ENCODE data around the gene CD101. TPM values are rescaled to one million over a fixed set of nuclear protein-coding genes. Genes with fewer than 3 reads are reported as not detected.

The CD101 gene
- total RNA-seq, 4 donors from 2014 or later: under 0.01 to 2.9 (median 0.59) TPM; not detected in 1

DNA sequence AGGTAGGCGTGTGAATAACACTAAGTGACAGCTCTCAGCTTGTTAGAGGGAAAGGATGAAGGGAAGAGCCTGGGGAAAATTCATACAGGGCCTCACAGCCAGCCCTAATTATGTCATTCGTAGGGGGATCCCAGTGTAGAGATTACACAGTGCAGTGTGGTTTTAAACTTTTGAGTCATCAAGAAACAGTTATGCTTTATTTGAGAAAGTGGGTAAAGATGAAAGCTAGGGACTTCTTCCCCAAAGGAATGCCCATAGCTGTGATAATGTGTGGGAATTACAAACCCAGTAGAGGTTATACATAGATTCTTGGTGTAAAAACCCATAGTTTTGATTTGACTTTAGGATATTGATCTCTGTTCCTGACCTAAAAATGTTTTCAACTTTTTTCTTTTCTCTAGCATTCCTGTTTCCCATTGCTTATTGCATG lies 60.4 kb downstream of the CD101 start:
- DNase-seq (ENCODE audit: low spot score in 2 of 2): no peak
- no peak overlapping the region for H3K4me3 ChIP-seq
- H3K27me3 ChIP-seq: no peaks in the 10 kb centered on the region
- WGBS, 2 donors: 64 to 77% methylated on average over 2 of the region's 2 CpGs
- peaks cover 0 to 15% (median 6%) of the 10 kb centered on the region in 4 donors for H3K4me1 ChIP-seq
- TF ChIP-seq, protein P1, sequence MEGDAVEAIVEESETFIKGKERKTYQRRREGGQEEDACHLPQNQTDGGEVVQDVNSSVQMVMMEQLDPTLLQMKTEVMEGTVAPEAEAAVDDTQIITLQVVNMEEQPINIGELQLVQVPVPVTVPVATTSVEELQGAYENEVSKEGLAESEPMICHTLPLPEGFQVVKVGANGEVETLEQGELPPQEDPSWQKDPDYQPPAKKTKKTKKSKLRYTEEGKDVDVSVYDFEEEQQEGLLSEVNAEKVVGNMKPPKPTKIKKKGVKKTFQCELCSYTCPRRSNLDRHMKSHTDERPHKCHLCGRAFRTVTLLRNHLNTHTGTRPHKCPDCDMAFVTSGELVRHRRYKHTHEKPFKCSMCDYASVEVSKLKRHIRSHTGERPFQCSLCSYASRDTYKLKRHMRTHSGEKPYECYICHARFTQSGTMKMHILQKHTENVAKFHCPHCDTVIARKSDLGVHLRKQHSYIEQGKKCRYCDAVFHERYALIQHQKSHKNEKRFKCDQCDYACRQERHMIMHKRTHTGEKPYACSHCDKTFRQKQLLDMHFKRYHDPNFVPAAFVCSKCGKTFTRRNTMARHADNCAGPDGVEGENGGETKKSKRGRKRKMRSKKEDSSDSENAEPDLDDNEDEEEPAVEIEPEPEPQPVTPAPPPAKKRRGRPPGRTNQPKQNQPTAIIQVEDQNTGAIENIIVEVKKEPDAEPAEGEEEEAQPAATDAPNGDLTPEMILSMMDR (IDR thresholded peaks at IDR 0.05): no peak
- TF ChIP-seq POLR2A (IDR thresholded peaks at IDR 0.05) (no peak), EP300 (IDR thresholded peaks at IDR 0.05) (no peak)
- no peak overlapping the region for H3K27ac ChIP-seq
- H3K9me3 ChIP-seq: no peaks in the 10 kb centered on the region
- peaks cover 0 to 5% (median 0%) of the 10 kb centered on the region in 3 donors for H3K36me3 ChIP-seq

DNA sequence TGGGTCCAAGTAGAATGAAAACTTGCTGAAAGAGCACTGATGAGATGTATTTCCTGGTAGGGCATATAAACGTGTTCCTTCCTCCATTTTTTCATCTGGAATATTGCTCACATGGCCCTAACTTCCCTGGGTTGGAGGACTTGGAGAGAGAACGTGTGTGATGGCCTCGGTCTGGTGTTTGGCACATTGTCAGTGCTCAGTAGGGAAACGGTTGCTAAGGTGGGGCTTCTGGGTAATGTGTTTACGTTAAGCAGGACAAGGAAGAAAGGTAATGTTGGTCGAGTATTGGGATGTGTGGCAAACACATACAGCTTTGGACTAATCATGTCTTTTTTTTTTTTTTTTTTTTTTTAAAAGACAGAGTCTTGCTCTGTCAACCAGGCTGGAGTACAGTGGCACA lies 64.8 kb downstream of the CD101 start:
- 65 to 80% methylated on average over 6 of the region's 6 CpGs for WGBS, 2 donors
- no peaks in the 10 kb centered on the region for H3K27me3 ChIP-seq
- TF ChIP-seq, protein P1 (IDR thresholded peaks at IDR 0.05): no peak
- no peak for TF ChIP-seq POLR2A (IDR thresholded peaks at IDR 0.05)
- TF ChIP-seq EP300 (IDR thresholded peaks at IDR 0.05): no peak

DNA sequence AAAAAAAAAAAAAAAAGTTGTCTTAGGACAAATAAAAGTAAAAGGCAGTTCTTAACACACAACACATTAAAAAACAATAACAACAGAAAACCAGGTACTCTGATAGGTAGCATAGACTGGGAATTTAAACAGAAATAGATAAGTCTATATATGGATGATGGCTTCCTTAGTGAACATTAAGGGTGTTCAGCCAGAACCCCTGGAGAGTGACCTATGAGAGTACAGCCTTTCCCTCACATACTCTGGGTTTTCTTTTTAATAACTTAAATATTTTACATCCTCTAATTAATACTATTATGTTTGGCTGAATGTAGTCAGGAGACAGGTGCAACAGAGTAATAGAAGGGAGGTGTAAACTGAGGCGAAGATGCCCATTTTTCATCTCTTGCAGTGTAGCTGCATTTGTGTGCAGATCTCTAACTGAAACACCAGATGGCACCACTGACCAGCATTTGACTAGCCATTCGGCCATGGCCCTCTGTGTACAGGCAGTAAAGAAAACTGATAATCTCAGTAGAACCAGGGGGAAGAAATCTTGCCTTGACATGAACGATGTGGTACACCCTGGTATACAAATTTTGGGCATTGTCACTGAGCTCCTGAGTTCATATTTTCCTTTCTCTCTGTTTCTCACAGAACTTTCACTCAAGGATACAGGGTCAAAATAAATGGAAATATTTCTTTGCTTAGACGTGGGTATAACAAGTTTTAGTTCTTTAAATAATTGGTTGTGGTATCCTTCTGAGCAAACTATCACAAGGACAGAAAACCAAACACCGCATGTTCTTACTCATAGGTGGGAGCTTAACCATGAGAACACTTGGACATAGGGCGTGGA lies 66.2 kb downstream of the CD101 start:
- Histone ChIP-seq H3K9me3 (no peaks in the 10 kb centered on the region), H3K4me3 (no peak overlapping the region), H3K27ac (no peak overlapping the region), H3K36me3 (peaks cover 0 to 5% (median 0%) of the 10 kb centered on the region in 3 donors), H3K4me1 (no peaks in the 10 kb centered on the region), H3K27me3 (no peaks in the 10 kb centered on the region)
- peak in 1 of 2 donors; percentile 31 for DNase-seq (ENCODE audit: low spot score in 2 of 2)
- TF ChIP-seq, protein P1 (IDR thresholded peaks at IDR 0.05): peak; percentile 55 to 82 (median 74)
- no peak for TF ChIP-seq POLR2A (IDR thresholded peaks at IDR 0.05)
- no peak for TF ChIP-seq EP300 (IDR thresholded peaks at IDR 0.05)
- WGBS, 2 donors: 56 to 57% methylated on average over 6 of the region's 6 CpGs

More for the DNA sequence above, 64.8 kb downstream of the CD101 start:
- Histone ChIP-seq H3K27ac (no peak overlapping the region), H3K9me3 (no peaks in the 10 kb centered on the region), H3K36me3 (peaks cover 0 to 5% (median 0%) of the 10 kb centered on the region in 3 donors), H3K4me3 (no peak overlapping the region), H3K4me1 (no peaks in the 10 kb centered on the region)
- DNase-seq (ENCODE audit: low spot score in 2 of 2): no peak

DNA sequence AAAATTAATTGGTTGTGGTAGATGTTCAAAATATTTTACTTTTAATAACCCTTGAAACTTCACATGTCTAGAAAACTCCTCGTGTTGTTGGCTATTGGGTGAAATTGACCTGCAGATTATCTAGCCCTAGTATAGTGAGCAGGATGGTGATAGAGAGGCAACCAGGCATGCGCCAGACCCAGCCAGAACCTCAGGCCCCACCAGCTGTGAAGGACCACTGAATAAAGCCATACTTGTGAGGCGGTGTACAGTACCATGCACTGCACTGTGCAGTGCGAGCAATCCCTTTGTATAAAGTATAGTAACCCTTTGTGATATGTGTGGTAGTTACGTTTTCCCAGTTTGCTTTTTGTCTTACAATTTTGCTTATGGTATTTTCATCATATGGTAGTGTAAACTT lies 67.0 kb downstream of the CD101 start:
- Histone ChIP-seq H3K9me3 (no peaks in the 10 kb centered on the region), H3K4me1 (no peaks in the 10 kb centered on the region), H3K27ac (no peak overlapping the region), H3K36me3 (peaks cover 0 to 5% (median 0%) of the 10 kb centered on the region in 3 donors), H3K4me3 (no peak overlapping the region), H3K27me3 (no peaks in the 10 kb centered on the region)
- TF ChIP-seq POLR2A (IDR thresholded peaks at IDR 0.05): no peak
- no peak for TF ChIP-seq EP300 (IDR thresholded peaks at IDR 0.05)
- TF ChIP-seq, protein P1 (IDR thresholded peaks at IDR 0.05): no peak
- DNase-seq (ENCODE audit: low spot score in 2 of 2): no peak
- WGBS, 2 donors: 55 to 65% methylated on average over 5 of the region's 5 CpGs

DNA sequence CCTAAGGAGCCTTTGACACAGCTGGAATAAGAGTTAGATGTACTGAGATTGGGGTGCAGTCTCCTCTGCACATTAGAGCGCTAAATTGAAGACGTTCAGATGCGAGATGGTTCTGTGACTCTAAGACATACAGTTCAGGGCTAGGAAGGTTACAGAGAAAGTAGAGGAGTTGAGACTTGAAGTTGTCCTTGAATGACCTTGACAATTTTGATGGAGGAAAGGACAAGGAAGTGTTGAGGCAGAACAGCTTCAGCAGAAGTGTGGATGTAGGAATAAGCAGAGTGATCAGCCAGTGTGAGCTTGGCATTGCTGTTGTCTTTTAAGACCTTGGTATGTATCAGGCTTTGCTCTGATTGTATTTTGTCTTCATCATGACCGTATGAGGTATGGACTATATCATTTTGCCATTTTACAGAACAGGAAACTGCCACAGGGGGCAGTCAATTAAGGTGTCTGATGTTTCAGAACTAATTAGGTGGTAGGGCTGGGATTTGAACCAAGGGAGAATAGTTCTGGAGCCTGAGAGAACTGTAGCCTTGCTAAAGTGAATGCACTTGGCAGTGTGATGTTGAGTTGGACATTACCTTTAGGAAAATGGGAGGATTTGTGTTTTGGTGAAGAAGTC lies 67.8 kb downstream of the CD101 start:
- peaks cover 0 to 9% (median 0%) of the 10 kb centered on the region in 3 donors for H3K36me3 ChIP-seq
- no peak for DNase-seq (ENCODE audit: low spot score in 2 of 2)
- TF ChIP-seq, protein P1 (IDR thresholded peaks at IDR 0.05): no peak
- no peak for TF ChIP-seq POLR2A (IDR thresholded peaks at IDR 0.05)
- TF ChIP-seq EP300 (IDR thresholded peaks at IDR 0.05): no peak
- no peaks in the 10 kb centered on the region for H3K4me1 ChIP-seq
- no peak overlapping the region for H3K4me3 ChIP-seq
- H3K9me3 ChIP-seq: no peaks in the 10 kb centered on the region
- H3K27me3 ChIP-seq: no peaks in the 10 kb centered on the region
- H3K27ac ChIP-seq: no peak overlapping the region
- WGBS, 2 donors: 71 to 76% methylated on average over 4 of the region's 4 CpGs
